HG02970 (cell line): Measurements from ENCODE around the gene LY6G6D.

Experiments used
- ATAC-seq: cut with Tn5 transposase; IDR thresholded peaks from one replicate; pipeline ENCODE4 v1.9.1; 2021; ENCODE audit warnings: mild to moderate bottlenecking, moderate library complexity, moderate number of reproducible peaks; ENCODE audit not compliant: unreplicated experiment, low FRiP score

LY6G6D gene

GRCh38 chr6:31715022-31715958 is at the start of gene LY6G6D:
LY6G6D (plus strand) TSS chr6:31715348; CDS start chr6:31715356, 8 bp downstream.
- no peak for ATAC-seq

GRCh38 chr6:31665501-31666336 is 49.4 kb upstream of the LY6G6D start, which contains the start of gene CSNK2B:
CSNK2B (plus strand) TSS chr6:31666080; CDS start chr6:31666832, 752 bp downstream.
- ATAC-seq: peak; percentile 77

DNA sequence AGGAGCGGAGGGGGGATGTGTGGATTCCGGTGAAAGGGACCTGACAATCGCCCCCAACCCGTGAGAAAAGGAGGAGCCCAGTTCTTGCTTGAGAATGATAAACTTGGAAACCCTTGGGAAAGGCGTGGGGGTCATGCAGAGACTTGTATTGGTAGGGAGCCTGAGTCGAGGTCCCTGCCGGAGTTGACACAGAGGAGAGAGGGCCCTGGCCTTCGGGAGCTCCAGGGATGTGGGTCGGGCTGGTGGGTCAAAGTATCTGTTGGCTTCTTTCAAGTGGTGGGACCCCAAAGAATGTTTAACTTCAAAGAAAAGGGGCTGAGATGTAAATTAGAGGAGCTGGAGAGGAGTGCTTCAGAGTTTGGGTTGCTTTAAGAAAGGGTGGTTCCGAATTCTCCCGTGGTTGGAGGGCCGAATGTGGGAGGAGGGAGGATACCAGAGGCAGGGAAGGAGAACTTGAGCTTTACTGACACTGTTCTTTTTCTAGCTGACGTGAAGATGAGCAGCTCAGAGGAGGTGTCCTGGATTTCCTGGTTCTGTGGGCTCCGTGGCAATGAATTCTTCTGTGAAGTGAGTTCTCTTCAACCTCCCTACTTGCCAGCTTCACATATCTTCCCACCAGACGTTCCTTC is 48.7 kb upstream of the LY6G6D start:
- no peak for ATAC-seq

DNA sequence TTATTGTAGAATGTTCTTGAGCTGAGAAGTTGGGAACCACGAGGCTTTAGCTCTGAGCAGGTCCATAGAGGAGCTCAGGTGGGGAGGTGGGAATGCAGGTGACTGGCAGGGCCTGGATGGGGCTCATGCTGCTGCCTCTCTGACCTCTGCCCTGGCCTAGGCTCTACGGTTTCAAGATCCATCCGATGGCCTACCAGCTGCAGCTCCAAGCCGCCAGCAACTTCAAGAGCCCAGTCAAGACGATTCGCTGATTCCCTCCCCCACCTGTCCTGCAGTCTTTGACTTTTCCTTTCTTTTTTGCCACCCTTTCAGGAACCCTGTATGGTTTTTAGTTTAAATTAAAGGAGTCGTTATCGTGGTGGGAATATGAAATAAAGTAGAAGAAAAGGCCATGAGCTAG is 45.5 kb upstream of the LY6G6D start, which contains the start of gene LY6G5B:
TSS of gene LY6G5B (plus strand) at position 301 of the 400 bp plus-strand sequence. CDS start 975 bp downstream, outside the sequence.
- no peak for ATAC-seq

- ATAC-seq: no peak
Observed at GRCh38 chr6:31676322-31676903, 38.7 kb upstream of the LY6G6D start.

GRCh38 chr6:31676904-31677303 is 38.2 kb upstream of the LY6G6D start:
- no peak for ATAC-seq

DNA sequence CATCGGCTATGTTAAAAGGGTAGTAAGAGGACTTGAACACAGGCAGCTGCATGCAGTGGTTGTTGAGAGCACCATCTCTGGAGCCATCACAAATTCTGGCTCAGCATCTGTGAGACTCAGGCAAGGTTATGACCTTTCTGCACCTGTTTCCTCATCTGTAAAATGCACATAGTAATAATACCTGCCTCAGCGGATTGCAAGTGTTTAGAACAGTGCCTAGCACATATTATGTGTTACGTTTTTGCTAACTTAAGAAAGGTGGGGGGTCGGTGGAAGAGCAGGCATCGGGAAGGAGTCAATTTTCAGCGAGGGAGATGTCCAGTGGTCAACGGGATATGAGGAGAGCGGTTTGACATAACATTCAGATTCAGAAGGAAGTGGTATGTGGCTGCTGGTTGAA is 37.2 kb upstream of the LY6G6D start:
- no peak for ATAC-seq

- no peak for ATAC-seq
Observed at GRCh38 chr6:31680226-31681134, 34.7 kb upstream of the LY6G6D start, which contains the start of gene LY6G5C. LY6G5C (minus strand) TSS chr6:31681067; CDS start chr6:31680373, 694 bp downstream.

- ATAC-seq: no peak
Observed at GRCh38 chr6:31681135-31681671, 33.9 kb upstream of the LY6G6D start.

DNA sequence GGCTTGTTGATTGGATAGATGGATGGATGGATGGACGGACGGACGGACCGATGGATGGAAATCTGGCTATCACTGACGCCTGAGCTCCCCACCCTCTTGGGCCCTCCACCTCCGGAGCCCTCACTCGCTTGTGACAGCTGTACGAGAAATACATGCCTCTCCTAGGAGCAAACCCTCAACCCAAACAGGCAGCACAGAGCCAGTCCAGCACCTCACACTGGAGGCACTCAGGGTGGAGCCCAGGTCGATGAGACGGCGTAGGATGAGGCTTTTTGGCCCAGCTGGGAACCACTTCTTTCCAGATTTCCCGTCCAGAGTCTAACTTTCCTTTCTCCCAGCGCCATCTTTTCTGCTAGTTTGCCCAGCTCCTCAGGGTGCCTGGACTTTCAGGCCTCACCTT is 31.6 kb upstream of the LY6G6D start:
- no peak for ATAC-seq

DNA sequence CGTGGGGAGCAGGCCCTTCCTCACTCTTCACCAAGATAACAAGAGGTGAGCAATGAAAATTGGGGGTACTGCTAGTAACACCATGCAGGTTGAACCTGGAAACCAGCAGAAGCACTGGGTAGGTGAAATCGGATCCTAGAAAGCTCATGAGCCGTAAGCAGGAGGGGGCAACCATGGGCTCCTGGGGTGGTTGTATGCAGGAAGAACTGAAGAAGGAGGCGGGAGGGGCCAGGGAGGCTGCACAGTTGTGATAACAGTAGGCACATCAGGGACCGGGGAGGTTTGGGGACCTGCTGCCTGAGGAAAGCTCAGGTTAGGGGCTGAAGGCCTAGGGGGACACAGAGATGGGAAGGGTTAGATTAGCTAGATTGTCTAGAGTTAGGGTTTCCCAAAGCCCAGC is 28.7 kb upstream of the LY6G6D start:
- no peak for ATAC-seq

DNA sequence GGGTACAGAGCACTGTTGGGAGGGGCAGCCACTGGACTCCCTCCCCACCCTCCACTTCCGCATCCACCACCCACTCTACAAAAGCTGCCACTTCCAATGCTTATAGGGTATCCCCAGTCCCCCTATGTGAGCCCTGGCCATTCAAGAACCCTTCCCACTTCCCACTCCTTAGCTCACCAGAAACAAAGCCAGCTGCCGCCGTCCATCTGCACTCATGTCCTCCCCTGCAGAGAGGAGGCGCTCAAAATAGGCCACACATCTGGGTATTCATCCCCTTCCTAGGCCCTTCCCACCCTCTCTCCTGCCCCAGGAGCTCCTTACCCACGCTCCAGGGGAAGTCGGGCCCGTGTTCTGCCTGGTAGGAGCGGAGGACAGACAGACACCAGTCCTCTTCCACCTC is 27.8 kb upstream of the LY6G6D start:
- ATAC-seq: no peak

DNA sequence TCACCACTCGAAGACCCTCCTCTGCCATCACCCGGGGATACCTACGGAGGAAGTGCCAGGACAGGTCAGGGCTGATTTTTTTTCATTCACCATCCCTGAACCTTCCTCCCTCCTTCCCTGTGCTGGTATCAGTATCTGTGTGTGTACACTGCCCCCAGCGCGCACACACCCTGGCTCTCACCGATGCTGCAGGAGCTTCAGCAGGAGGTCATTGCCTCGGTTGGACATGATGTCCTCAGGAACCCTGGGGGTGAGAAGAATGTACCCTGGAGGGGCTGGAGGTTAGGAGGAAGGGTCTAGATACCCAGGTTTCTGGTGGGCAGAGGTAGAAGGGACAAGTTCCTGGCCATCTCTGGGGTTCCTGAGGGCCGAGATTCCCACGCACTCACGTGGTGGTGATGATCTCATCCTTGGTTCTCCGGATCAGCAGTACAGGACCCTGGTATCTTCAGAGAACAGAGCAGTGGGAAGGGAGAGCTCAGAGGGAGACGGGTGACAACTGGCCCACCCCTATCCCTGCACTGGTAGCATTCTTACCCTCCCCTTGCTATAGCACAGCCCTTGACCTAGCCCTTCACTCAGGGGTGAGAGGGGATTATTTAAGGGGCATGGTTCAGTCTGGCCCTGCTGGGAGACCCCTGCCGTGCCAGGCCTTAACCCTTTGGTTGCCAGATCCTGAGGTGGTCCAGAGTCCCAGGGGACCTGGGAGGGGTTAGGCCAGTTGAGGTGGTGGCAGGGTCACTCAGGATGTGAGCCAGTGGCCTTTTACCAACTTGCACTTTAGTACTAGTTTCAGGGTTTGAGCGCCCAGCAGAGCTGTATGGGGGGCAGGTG is 27.1 kb upstream of the LY6G6D start:
- ATAC-seq: no peak

GRCh38 chr6:31689249-31690110 is 25.7 kb upstream of the LY6G6D start:
- ATAC-seq: no peak

GRCh38 chr6:31690231-31691077 is 24.7 kb upstream of the LY6G6D start:
- ATAC-seq: no peak

- no peak for ATAC-seq
Observed at GRCh38 chr6:31691078-31691463, 24.1 kb upstream of the LY6G6D start.
